Smooth muscle cell (in vitro differentiated cells): ENCODE results near the gene ZNF775. TPM values are rescaled to one million over a fixed set of nuclear protein-coding genes. Genes with fewer than 3 reads are reported as not detected.

Source experiments
- DNase-seq: peaks from one replicate; lab custom pipeline; 2025; ENCODE audit not compliant: unreplicated experiment; lab: John Stamatoyannopoulos, UW
- H2AFZ ChIP-seq: fragments of 200-600 bp; sonication (generic); 2 replicates; pipeline ENCODE4 v1.6.0; 2016; ENCODE audit warnings: antibody characterized with exemption, low read depth, mild to moderate bottlenecking
- H3F3A ChIP-seq: fragments of 200-600 bp; sonication (generic); 2 replicates; pipeline ENCODE4 v1.6.0; 2017; ENCODE audit warnings: antibody characterized with exemption, low read depth
- H3K27ac ChIP-seq: fragments of 200-600 bp; sonication (generic); 2 replicates; pipeline ENCODE4 v1.5.1; 2016; ENCODE audit warnings: low read depth, mild to moderate bottlenecking
- H3K27me3 ChIP-seq: fragments of 200-600 bp; sonication (generic); 2 replicates; pipeline ENCODE4 v1.6.1; 2016; ENCODE audit warnings: low read depth, mild to moderate bottlenecking
- H3K36me3 ChIP-seq: fragments of 200-600 bp; sonication (generic); 2 replicates; pipeline ENCODE4 v1.5.1; 2016; ENCODE audit warnings: low read depth
- H3K4me1 ChIP-seq: fragments of 200-600 bp; sonication (generic); 2 replicates; pipeline ENCODE4 v1.5.1; 2016; ENCODE audit warnings: low read depth
- H3K4me2 ChIP-seq: fragments of 200-600 bp; sonication (generic); 2 replicates; pipeline ENCODE4 v1.6.0; 2016; ENCODE audit warnings: mild to moderate bottlenecking
- H3K4me3 ChIP-seq: fragments of 200-600 bp; sonication (generic); 2 replicates; pipeline ENCODE4 v1.5.1; 2016; ENCODE audit warnings: mild to moderate bottlenecking
- H3K79me2 ChIP-seq: fragments of 200-600 bp; sonication (generic); 2 replicates; pipeline ENCODE4 v1.6.0; 2016; ENCODE audit warnings: low read depth, mild to moderate bottlenecking
- H3K9ac ChIP-seq: fragments of 200-600 bp; sonication (generic); 2 replicates; pipeline ENCODE4 v1.6.0; 2016; ENCODE audit warnings: low read depth
- H3K9me3 ChIP-seq: fragments of 200-600 bp; sonication (generic); replicated peaks from 2 replicates; pipeline ENCODE4 v1.5.1; 2016; ENCODE audit warnings: low read depth
- H4K20me1 ChIP-seq: fragments of 200-600 bp; sonication (generic); 2 replicates; pipeline ENCODE4 v1.6.0; 2016; ENCODE audit warnings: low read depth
- CTCF ChIP-seq: fragments of 200-600 bp; sonication (generic); IDR thresholded peaks from 2 replicates; pipeline ENCODE4 v1.5.1; 2017; ENCODE audit warnings: borderline replicate concordance, mild to moderate bottlenecking, antibody characterized with exemption; ENCODE audit not compliant: insufficient read depth, poor library complexity, severe bottlenecking
- WGBS: methylation state at CpG from one replicate; pipeline ENCODE4 v1.1.7; 2016; ENCODE audit warnings: low lambda C conversion rate; 5-methylcytosine and 5-hydroxymethylcytosine counted together
- polyA plus RNA-seq: library from polyadenylated mRNA; unstranded; fragments of >200 nt; fragmentation: Nextera tagmentation; extraction: Ambion mirVana; gene quantifications from 2 replicates; pipeline ENCODE4 v1.2.1, GENCODE V29; 2016
- total RNA-seq: library from RNA; depleted of rRNA; stranded (reverse); fragments of >200 nt; gene quantifications from 2 replicates; pipeline ENCODE4 v1.2.3, GENCODE V29; 2014

ZNF775 gene
- total and polyA plus RNA-seq, 2 experiments from 2014 or later = 5.9 to 23.8 TPM

DNA sequence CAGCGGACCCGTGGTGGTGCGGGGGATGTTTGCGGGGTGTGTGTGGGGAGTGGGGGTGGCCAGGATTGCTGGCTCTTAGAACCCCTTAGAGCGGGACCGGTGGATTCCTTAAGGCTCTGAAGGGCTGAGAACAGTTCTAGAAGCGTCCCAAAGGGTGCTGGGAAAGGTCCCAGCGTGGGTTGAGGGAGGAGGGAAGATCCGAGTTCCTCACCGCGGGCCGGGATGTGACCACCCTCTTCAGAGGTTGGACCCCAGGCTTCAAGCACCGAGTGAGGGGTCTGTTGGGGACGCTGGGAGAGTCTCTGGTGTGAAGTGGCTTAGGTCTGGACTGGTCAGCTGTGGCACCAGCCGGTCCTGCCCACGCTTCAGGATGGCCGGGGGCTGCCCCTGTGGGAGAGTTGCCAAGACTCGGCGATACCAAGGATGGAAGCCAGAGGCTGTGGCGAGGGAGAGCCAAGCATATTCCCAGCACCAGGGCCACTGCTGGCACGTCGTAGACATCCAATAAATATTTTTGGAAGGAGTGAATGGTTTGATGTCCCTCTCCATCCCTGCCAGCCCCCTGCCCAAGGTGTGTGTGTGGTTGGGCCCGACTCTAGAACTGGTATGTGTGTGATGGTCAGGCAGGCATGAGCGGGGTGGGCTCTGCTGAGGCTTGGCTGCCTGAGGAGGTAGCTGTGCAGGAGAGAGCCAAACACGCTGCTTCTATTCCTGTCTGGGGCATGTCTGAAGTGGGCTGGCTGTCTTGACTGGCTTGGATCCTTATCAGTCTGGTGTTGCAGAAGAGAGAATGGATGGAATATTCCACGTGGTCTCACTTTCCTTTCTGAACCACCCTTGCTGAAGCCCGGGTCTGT is 19.2 kb downstream of the ZNF775 start:
- no peak overlapping the region for H3K9ac ChIP-seq
- H3K4me1 ChIP-seq = peaks cover 26% of the 10 kb centered on the region
- H3K27ac ChIP-seq = peak overlapping the region; percentile 70
- H4K20me1 ChIP-seq = peaks cover 20% of the 10 kb centered on the region
- peaks cover 10% of the 10 kb centered on the region for H3F3A ChIP-seq
- no peaks in the 10 kb centered on the region for H3K9me3 ChIP-seq
- DNase-seq = no peak
- H3K36me3 ChIP-seq = no peaks in the 10 kb centered on the region
- no peaks in the 10 kb centered on the region for H3K27me3 ChIP-seq
- no peak overlapping the region for H3K4me2 ChIP-seq
- H3K79me2 ChIP-seq = peaks cover 4% of the 10 kb centered on the region
- no peak overlapping the region for H3K4me3 ChIP-seq
- WGBS = 89% methylated on average over 27 of the region's 27 CpGs
- TF ChIP-seq CTCF = no peak
- H2AFZ ChIP-seq = no peak overlapping the region

DNA sequence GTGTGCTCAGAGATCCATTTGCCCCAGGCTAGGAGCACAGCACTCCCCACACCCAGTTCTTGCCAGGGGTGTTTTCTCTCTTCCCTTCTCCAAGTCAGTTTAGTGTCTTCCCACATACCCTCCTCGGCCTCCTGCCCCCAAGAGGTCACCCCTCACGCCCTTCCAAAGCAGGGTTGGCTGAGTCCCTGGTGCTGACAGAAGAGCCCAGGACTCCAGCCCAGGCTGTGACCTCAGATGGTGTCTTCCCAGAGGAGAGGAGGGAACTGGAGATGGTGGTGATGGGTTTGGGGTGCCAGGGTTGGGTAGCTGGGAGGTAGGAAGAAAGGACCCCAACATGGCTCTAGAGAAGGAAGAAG is 19.8 kb downstream of the ZNF775 start:
- H3F3A ChIP-seq = peaks cover 10% of the 10 kb centered on the region
- peaks cover 4% of the 10 kb centered on the region for H3K79me2 ChIP-seq
- no peak overlapping the region for H3K4me2 ChIP-seq
- TF ChIP-seq CTCF = no peak
- no peak overlapping the region for H3K9ac ChIP-seq
- H2AFZ ChIP-seq = no peak overlapping the region
- peak overlapping the region; percentile 70 for H3K27ac ChIP-seq
- DNase-seq = no peak
- peaks cover 31% of the 10 kb centered on the region for H3K4me1 ChIP-seq
- WGBS = 68% methylated on average over 2 of the region's 2 CpGs
- H4K20me1 ChIP-seq = peaks cover 16% of the 10 kb centered on the region
- H3K9me3 ChIP-seq = no peaks in the 10 kb centered on the region
- H3K36me3 ChIP-seq = no peaks in the 10 kb centered on the region
- no peak overlapping the region for H3K4me3 ChIP-seq
- no peaks in the 10 kb centered on the region for H3K27me3 ChIP-seq

GRCh38 chr7:150399421-150400007 is 20.4 kb downstream of the ZNF775 start:
- Histone ChIP-seq H3K4me1 (peaks cover 36% of the 10 kb centered on the region), H3K27me3 (no peaks in the 10 kb centered on the region), H3K36me3 (no peaks in the 10 kb centered on the region), H3K4me3 (no peak overlapping the region), H2AFZ (no peak overlapping the region), H3K9ac (no peak overlapping the region), H3K27ac (peak overlapping the region; percentile 70), H3F3A (peaks cover 10% of the 10 kb centered on the region), H3K4me2 (peak overlapping the region; percentile 4), H3K9me3 (no peaks in the 10 kb centered on the region), H4K20me1 (peaks cover 10% of the 10 kb centered on the region), H3K79me2 (no peaks in the 10 kb centered on the region)
- DNase-seq = no peak
- no peak for TF ChIP-seq CTCF
- WGBS = 67% methylated on average over 15 of the region's 15 CpGs
